Ishikawa (cell line): ENCODE data around the gene PBX3.

ENCODE experiments used
- CEBPB ChIP-seq: IDR thresholded peaks from 2 replicates; pipeline ENCODE4 v1.6.1; 2012
- CREB1 ChIP-seq: IDR thresholded peaks from 2 replicates; pipeline ENCODE4 v1.6.1; 2012; ENCODE audit warnings: low read depth
- EGR1 ChIP-seq: IDR thresholded peaks from 2 replicates; pipeline ENCODE4 v1.6.1; 2012
- EP300 ChIP-seq: IDR thresholded peaks from 2 replicates; pipeline ENCODE4 v1.6.1; 2012; ENCODE audit warnings: borderline replicate concordance
- FOXM1 ChIP-seq: IDR thresholded peaks from 2 replicates; pipeline ENCODE4 v1.6.1; 2012; ENCODE audit warnings: low read depth, borderline replicate concordance
- NFIC ChIP-seq: IDR thresholded peaks from 2 replicates; pipeline ENCODE4 v1.6.1; 2012
- RAD21 ChIP-seq: IDR thresholded peaks from 2 replicates; pipeline ENCODE4 v1.6.1; 2012; ENCODE audit warnings: low read depth
- TAF1 ChIP-seq: IDR thresholded peaks from 2 replicates; pipeline ENCODE4 v1.6.1; 2012; ENCODE audit warnings: low read depth, mild to moderate bottlenecking
- TCF12 ChIP-seq: IDR thresholded peaks from 2 replicates; pipeline ENCODE4 v1.6.1; 2012; ENCODE audit warnings: low read depth
- TEAD4 ChIP-seq: IDR thresholded peaks from 2 replicates; pipeline ENCODE4 v1.6.1; 2012
- YY1 ChIP-seq: IDR thresholded peaks from 2 replicates; pipeline ENCODE4 v1.6.1; 2012; ENCODE audit warnings: low read depth
- ZBTB7A ChIP-seq: IDR thresholded peaks from 2 replicates; pipeline ENCODE4 v1.6.1; 2012; ENCODE audit warnings: low read depth
- TF ChIP-seq, protein P1 (sequence below): IDR thresholded peaks from 2 replicates; pipeline ENCODE4 v1.6.1; 2012
- TF ChIP-seq, protein P2 (sequence below): IDR thresholded peaks from 2 replicates; pipeline ENCODE4 v1.6.1; 2012; ENCODE audit warnings: low read depth, mild to moderate bottlenecking
- TF ChIP-seq, protein P3 (sequence below): IDR thresholded peaks from 2 replicates; pipeline ENCODE4 v1.6.1; 2012

Gene PBX3

DNA sequence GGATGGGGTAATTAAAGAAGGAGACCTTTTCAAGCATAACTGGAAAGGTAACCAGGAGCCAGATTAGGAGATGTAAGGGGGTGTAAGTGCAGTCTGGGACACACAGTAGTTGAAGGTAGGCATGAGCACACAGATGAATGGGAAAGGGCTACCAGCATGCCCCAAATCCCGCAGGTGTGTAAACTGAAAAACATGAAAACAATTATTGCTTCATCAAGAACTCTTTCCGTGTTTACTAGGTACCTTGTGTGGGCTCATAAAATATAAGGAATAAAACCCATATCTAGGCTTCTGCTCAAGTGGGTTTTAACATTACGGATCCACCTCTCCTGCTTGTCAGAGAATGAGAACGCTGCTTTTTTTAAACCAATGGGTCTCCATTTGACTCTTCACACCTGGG lies 41.3 kb upstream of the PBX3 start:
- no peak for TF ChIP-seq CEBPB
- TF ChIP-seq, protein P1, sequence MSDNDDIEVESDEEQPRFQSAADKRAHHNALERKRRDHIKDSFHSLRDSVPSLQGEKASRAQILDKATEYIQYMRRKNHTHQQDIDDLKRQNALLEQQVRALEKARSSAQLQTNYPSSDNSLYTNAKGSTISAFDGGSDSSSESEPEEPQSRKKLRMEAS: no peak
- no peak for TF ChIP-seq CREB1
- no peak for TF ChIP-seq YY1
- TF ChIP-seq, protein P2, sequence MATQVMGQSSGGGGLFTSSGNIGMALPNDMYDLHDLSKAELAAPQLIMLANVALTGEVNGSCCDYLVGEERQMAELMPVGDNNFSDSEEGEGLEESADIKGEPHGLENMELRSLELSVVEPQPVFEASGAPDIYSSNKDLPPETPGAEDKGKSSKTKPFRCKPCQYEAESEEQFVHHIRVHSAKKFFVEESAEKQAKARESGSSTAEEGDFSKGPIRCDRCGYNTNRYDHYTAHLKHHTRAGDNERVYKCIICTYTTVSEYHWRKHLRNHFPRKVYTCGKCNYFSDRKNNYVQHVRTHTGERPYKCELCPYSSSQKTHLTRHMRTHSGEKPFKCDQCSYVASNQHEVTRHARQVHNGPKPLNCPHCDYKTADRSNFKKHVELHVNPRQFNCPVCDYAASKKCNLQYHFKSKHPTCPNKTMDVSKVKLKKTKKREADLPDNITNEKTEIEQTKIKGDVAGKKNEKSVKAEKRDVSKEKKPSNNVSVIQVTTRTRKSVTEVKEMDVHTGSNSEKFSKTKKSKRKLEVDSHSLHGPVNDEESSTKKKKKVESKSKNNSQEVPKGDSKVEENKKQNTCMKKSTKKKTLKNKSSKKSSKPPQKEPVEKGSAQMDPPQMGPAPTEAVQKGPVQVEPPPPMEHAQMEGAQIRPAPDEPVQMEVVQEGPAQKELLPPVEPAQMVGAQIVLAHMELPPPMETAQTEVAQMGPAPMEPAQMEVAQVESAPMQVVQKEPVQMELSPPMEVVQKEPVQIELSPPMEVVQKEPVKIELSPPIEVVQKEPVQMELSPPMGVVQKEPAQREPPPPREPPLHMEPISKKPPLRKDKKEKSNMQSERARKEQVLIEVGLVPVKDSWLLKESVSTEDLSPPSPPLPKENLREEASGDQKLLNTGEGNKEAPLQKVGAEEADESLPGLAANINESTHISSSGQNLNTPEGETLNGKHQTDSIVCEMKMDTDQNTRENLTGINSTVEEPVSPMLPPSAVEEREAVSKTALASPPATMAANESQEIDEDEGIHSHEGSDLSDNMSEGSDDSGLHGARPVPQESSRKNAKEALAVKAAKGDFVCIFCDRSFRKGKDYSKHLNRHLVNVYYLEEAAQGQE: no peak
- no peak for TF ChIP-seq TCF12
- no peak for TF ChIP-seq RAD21
- no peak for TF ChIP-seq FOXM1
- no peak for TF ChIP-seq NFIC
- TF ChIP-seq, protein P3, sequence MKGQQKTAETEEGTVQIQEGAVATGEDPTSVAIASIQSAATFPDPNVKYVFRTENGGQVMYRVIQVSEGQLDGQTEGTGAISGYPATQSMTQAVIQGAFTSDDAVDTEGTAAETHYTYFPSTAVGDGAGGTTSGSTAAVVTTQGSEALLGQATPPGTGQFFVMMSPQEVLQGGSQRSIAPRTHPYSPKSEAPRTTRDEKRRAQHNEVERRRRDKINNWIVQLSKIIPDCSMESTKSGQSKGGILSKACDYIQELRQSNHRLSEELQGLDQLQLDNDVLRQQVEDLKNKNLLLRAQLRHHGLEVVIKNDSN: no peak
- no peak for TF ChIP-seq TEAD4
- no peak for TF ChIP-seq TAF1
- no peak for TF ChIP-seq EP300
- no peak for TF ChIP-seq EGR1
- no peak for TF ChIP-seq ZBTB7A

DNA sequence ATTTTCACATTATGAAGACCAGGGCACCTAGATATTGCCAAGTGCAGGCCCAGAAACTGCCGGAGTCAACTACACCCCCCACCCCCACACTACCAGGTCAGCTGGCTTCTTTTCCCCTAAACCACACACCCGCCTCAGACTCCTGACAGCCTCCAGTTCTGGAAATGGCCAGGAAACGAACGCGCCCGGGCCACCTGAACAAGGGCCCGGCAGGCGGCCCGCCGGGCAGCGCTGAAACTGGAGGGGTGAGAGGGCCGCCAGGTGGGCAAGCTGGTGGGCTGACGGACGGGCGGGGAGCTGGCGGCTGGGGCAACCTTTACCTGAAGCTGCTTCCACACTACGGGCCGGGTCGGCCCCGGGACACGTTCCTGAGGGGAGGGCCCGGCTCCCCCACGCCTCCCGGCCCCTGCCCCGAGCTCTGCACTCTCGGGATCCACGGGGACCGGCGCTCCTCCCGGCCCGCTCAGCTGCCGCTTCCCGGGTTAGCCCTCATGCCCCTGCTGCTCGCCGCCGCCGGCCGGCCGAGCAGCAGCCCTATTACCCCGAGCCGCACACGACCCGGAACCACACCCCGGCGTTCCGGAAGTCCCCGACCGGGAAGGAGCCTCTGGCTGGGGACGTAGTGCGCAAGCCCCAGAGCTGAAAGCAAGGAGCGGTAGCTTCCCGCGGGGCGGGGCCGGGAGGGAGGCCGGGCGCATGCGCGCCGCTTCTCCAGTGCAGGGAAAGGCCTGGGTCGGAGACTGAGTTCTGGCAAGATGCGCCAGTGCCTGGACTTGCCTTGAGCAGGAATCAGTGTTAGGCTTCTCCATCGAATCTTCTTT lies 40.3 kb upstream of the PBX3 start, which contains the start of gene MAPKAP1:
Gene MAPKAP1 (minus strand): TSS at position 558 of the 821 bp plus-strand sequence. CDS start 34,634 bp downstream, outside the sequence.
- TF ChIP-seq, protein P3: 0 out of 2 replicates have a peak, but pooled peaks have one; percentile 27
- TF ChIP-seq RAD21 (no peak), TEAD4 (no peak), FOXM1 (0 out of 2 replicates have a peak, but pooled peaks have one; percentile 22), CEBPB (no peak; the same call in 1 of the 2 replicates), TAF1 (peak; percentile 78), TCF12 (peak; percentile 76; the same call in 1 of the 2 replicates), CREB1 (no peak), NFIC (0 out of 2 replicates have a peak, but pooled peaks have one; percentile 4), YY1 (peak; percentile 71), ZBTB7A (no peak), EP300 (no peak), EGR1 (no peak)
- TF ChIP-seq, protein P1: peak; percentile 68
- TF ChIP-seq, protein P2: no peak

DNA sequence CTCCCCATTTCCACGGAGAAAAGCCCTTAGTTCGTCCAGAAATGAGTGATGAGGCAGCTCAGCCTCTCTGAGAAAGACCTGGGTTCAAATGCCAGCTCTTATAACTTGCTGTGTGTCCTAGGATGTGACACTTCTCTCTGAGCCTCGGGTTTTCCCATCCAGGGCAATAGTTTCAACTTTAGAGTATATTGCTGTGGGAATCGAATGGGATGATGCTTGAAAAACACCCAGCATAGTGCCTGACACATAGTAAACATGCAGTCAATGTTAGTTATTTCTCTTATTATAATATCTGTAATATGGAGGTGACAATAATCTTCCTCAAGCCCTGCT lies 39.7 kb upstream of the PBX3 start:
- TF ChIP-seq, protein P1: no peak
- TF ChIP-seq ZBTB7A (no peak), CEBPB (no peak), RAD21 (no peak), TCF12 (no peak), FOXM1 (no peak), YY1 (no peak), EP300 (no peak)
- TF ChIP-seq, protein P2: no peak
